Motor neuron (in vitro differentiated cells): ENCODE measurements around the gene RFX8. TPM values are rescaled to one million over a fixed set of nuclear protein-coding genes. Genes with fewer than 3 reads are reported as not detected.
A peak's percentile ranks its signal among the peaks of the same experiment; 100 is the strongest.
"Not testable (repeated sequence)": the region's sequence is repeated elsewhere in the genome, so short reads cannot be mapped to it uniquely, and the experiment has no call there.

Source experiments
- ATAC-seq, 8 experiments: fragments of 200-7000 bp; cut with Tn5 transposase; replicated peaks in 6 of 8; 2 replicates each; pipeline ENCODE4 v1.8.0; 2021; ENCODE audit warnings: mild to moderate bottlenecking in 8 of 8, moderate library complexity in 8 of 8
- H3K27ac ChIP-seq, 2 donors: fragments of 250-450 bp; sonication (Bioruptor Pico); 2 replicates each; pipeline ENCODE4 v1.9.0; 2021; ENCODE audit warnings: antibody characterized with exemption in 2 of 2, mild to moderate bottlenecking in 2 of 2, moderate library complexity in 1 of 2
- H3K4me1 ChIP-seq, 2 donors: fragments of 250-450 bp; sonication (Bioruptor Pico); replicated peaks in 1 of 2; 2 replicates each; pipeline ENCODE4 v1.6.1; 2021; ENCODE audit warnings: antibody characterized with exemption in 2 of 2, mild to moderate bottlenecking in 2 of 2, moderate library complexity in 1 of 2
- H3K4me3 ChIP-seq, 5 donors: fragments of 250-450 bp; sonication (Bioruptor Pico); 2 replicates each; pipeline ENCODE4 v1.9.0; 2021; ENCODE audit warnings: antibody characterized with exemption in 5 of 5, mild to moderate bottlenecking in 5 of 5, moderate library complexity in 4 of 5
- WGBS, 10 experiments: fragments of 450-650 bp; shearing (Covaris generic); methylation state at CpG; one replicate each; pipeline ENCODE4 v1.0.0; 2022; 5-methylcytosine and 5-hydroxymethylcytosine counted together
- in situ Hi-C, 9 experiments: fragments of 400-800 bp; cut with MboI; loops; one replicate each; pipeline ENCODE4 v1.15.0; 2021; ENCODE audit warnings: low sequenced_read_pairs in 9 of 9, low pct_unique_long_range_greater_than_20kb in 2 of 9; ENCODE audit not compliant: unreplicated experiment in 9 of 9
- total RNA-seq, 8 experiments: library from RNA; unstranded; fragments of 300-600 nt; gene quantifications; 2 replicates each; pipeline versions ENCODE4 v1.2.3 to v1.2.4, GENCODE V29; 2022

Gene RFX8
- total RNA-seq, 8 experiments from 2014 or later = 0.14 to 0.27 (median 0.23) TPM; not detected in 4

DNA sequence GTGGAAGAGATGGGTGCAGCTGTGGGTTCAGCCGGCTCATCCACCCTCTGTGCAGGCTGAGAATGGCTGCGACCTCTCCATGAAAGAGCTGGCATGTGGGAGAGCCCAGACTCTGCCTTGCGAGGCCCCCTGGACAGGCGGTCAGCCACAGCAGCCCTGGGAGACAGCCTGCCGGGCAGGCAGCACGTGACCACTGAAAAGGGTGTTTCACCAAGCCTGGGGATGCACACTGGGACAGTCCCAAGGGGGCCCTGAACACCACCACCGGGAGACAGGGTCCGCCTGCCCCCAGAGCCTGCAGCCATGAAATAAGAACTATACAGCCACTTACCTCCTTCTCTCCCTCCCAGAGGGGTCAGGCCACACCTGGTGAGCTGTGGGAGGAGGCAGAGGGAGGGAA is 11.5 kb downstream of the RFX8 start:
- H3K4me3 ChIP-seq = no peak overlapping the region
- H3K4me1 ChIP-seq = peaks cover 0 to 4% of the 10 kb centered on the region in 2 donors
- peak in 3 of 8 experiments; percentile 12 to 28 (median 20) for ATAC-seq
- no peak overlapping the region for H3K27ac ChIP-seq
- WGBS, 10 experiments = 88 to 100% methylated on average over 2 to 7 of the region's 8 CpGs; no CpG with 5 or more reads in 8 of the 10 experiments
- in situ Hi-C loops = no loop called here

DNA sequence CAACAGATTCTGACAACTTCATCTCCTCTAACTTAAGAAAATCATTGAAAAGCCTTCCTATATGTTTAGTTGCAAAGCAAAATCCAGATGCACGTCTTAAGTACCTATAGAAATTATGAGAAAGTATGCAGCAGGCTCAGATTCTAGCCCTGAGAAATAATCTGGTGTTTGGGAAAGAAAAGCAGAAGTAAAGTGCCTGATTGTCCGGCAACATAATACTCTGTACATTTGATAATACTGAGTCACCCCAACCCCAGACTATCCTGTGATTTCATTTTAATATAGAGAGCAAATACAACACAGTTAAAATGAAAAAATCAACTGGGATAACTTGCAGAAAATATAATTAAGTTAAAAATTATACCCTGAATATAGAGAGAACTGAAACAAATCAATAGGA is 13.5 kb downstream of the RFX8 start:
- H3K4me3 ChIP-seq = no peak overlapping the region
- WGBS, 10 experiments = 56 to 100% (median 81%) methylated on average over 1 to 2 of the region's 2 CpGs
- in situ Hi-C loops = no loop called here
- ATAC-seq = no peak
- no peak overlapping the region for H3K27ac ChIP-seq
- no peaks in the 10 kb centered on the region for H3K4me1 ChIP-seq

DNA sequence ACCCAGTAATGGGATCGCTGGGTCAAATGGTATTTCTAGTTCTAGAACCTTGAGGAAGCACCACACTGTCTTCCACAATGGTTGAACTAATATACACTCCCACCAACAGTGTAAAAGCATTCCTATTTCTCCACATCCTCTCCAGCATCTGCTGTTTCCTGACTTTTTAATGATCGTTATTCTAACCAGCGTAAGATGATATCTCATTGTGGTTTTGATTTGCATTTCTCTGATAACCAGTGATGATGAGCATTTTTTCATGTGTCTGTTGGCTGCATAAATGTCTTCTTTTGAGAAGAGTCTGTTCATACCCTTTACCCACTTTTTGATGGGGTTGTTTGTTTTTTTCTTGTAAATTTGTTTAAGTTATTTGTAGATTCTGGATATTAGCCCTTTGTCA is 20.5 kb downstream of the RFX8 start:
- WGBS, 10 experiments = 75 to 100% (median 89%) methylated on average over 1 to 3 of the region's 3 CpGs; no CpG with 5 or more reads in 4 of the 10 experiments
- H3K27ac ChIP-seq, H3K4me1 ChIP-seq, ATAC-seq, in situ Hi-C loops, H3K4me3 ChIP-seq: not testable (repeated sequence)

DNA sequence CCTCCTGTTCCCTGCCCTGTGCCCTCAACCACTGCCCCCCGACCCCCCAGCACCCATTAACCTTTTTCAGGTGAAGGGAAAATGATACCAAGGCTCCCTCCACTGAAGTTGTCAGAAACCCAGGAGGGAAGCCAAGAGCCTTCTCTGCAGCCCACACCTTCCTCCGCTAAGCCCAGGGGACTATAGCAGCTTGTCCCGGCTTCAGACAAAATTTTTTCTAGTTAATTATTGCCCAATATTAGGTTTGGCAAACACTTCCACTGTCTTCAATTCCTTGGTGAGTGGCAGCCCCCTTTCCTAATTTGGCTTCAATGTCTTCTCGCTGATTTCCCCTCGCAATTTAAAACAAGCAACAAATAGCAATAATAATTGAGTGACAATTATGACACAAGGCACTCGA is 23.9 kb downstream of the RFX8 start:
- H3K4me3 ChIP-seq = no peak overlapping the region
- no peaks in the 10 kb centered on the region for H3K4me1 ChIP-seq
- 74 to 96% (median 80%) methylated on average over 1 to 6 of the region's 6 CpGs; no CpG with 5 or more reads in 5 of the 10 experiments for WGBS, 10 experiments
- in situ Hi-C loops = no loop called here
- ATAC-seq = no peak
- no peak overlapping the region for H3K27ac ChIP-seq

DNA sequence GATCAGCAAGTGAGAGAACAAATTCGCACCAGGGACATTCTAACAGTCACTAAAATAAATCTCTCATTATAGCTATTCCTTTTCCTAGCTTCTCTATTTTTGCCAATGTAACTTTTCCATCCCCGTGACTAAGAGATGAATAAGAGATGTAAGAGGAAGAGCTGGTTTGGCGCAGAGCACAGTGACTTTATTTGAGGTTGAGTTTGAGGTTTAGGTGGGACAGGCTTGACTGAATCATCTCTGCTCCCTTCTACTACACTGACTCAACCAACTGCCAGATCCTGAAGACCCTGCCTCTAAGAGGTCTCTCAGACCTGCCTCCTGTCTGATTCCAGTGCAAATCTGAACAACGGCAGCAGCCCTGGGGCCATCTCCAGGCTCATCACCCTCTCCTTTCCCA is 28.0 kb downstream of the RFX8 start:
- WGBS, 10 experiments = 4 to 100% (median 90%) methylated on average over 1 to 3 of the region's 4 CpGs; no CpG with 5 or more reads in 2 of the 10 experiments
- ATAC-seq = no peak
- H3K4me3 ChIP-seq = no peak overlapping the region
- H3K4me1 ChIP-seq = no peaks in the 10 kb centered on the region
- in situ Hi-C loops = no loop called here
- no peak overlapping the region for H3K27ac ChIP-seq

DNA sequence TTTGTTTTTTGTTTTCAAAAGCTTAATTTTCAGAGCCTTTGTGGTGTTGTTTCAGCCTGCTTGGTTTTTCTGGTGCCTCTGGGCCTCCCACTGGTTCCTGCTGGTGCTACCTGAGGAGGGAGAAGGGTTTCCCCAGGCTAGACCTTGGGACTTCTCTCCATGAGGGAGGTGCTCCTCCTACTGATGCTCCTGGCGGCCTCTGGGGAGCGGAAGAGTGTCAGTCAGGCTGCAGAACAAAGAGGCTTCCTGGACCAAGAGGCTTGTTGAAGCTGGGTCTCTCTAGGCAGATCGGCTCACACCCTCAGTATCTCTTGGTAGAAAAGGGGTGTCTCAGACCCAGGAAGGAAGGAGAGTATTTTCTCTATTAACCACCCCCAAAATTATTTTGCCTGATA is 32.2 kb downstream of the RFX8 start:
- ATAC-seq = no peak
- H3K4me3 ChIP-seq = no peak overlapping the region
- H3K27ac ChIP-seq = no peak overlapping the region
- in situ Hi-C loops = no loop called here
- peaks cover 3 to 5% of the 10 kb centered on the region in 2 donors for H3K4me1 ChIP-seq
- WGBS, 10 experiments = 76 to 100% (median 100%) methylated on average over 1 to 3 of the region's 3 CpGs; no CpG with 5 or more reads in 7 of the 10 experiments

DNA sequence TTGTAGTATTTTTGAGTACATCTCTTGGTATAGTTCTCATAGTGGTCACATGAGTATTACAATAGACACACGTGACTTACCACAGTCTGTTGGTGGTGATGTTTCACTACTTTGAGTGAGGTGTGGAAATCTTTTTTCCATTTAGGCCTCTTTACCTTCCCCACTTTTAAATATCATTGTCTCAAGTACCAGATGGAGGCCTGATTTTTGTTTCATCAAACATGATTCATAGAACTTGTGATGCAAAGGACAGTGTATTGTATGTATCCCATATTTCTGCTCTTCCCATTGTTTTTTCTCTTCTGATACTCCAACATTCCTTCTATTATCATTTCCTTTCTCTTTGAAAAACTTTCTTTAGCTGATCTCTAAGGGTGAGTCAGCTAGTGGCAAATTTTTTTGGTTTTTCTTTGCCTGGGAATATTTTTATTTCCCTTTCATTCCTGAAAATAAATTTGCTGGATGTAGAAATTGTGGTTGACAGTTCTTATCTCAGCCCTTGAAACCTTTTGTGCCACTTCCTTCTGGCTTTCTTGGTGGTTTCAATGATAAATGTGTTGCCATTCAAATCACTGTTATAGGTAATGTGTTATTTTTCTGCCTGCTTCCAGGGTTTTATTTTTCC is 32.8 kb downstream of the RFX8 start:
- no peak for ATAC-seq
- Histone ChIP-seq H3K4me3 (no peak overlapping the region), H3K27ac (no peak overlapping the region), H3K4me1 (peaks cover 3 to 5% of the 10 kb centered on the region in 2 donors)
- in situ Hi-C loops = no loop called here
- WGBS, 10 experiments = 25 to 100% (median 83%) methylated on average over 1 of the region's 1 CpG; no CpG with 5 or more reads in 2 of the 10 experiments

DNA sequence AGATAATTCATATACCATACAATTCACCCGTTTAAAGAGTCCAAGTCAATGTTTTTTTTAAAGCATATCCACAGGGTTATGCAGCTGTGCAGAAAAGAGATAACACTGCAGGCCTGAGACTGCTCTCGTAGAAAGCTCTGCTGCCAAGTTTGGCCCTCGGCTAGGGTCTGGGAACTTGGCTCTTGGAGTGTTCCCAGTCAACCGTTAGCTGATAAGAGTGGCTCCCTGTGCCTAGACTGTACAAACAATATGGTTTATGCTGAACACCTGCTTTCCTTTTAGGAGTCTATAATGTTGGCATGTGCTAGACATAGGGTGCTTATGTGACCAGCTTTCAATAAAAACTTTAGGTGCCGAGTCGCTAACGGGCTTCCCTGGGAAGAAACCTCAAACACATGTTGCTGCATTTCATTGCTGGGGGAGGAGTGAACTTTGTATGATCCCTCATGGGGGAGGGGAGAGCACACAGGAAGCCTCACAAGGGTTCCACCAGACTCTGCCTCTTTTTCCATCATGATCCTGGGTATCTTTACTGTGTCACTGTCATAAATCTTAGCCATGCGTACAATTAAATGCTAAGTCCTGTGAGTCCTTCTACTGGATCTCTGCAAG is 34.7 kb downstream of the RFX8 start:
- Histone ChIP-seq H3K4me1 (peaks cover 11 to 12% of the 10 kb centered on the region in 2 donors), H3K4me3 (no peak overlapping the region), H3K27ac (no peak overlapping the region)
- in situ Hi-C loops = no loop called here
- 28 to 100% (median 71%) methylated on average over 1 to 7 of the region's 8 CpGs; no CpG with 5 or more reads in 1 of the 10 experiments for WGBS, 10 experiments
- ATAC-seq = peak in 3 of 8 experiments; percentile 44 to 64 (median 58)

DNA sequence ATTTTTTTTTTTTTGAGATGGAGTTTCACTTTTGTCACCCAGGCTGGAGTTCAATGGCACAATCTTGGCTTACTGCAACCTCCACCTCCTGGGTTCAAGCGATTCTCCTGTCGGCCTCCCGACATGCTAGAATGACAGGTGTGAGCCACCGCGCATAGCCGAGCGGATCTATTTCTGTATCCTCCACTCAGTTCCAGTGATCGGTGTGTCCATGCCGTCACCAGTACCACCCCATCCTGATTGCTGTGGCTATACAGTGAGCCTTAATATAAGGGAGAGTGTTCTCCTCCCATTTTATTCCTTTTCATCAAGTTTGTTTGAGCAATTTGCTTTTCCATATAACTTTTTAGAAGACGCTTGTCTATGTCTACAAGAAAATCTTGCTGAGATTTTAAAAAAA is 35.2 kb downstream of the RFX8 start:
- ATAC-seq = no peak
- Histone ChIP-seq H3K4me1 (peaks cover 16 to 17% of the 10 kb centered on the region in 2 donors), H3K27ac (no peak overlapping the region), H3K4me3 (no peak overlapping the region)
- 93 to 100% (median 100%) methylated on average over 1 to 9 of the region's 10 CpGs for WGBS, 10 experiments
- in situ Hi-C loops = no loop called here

DNA sequence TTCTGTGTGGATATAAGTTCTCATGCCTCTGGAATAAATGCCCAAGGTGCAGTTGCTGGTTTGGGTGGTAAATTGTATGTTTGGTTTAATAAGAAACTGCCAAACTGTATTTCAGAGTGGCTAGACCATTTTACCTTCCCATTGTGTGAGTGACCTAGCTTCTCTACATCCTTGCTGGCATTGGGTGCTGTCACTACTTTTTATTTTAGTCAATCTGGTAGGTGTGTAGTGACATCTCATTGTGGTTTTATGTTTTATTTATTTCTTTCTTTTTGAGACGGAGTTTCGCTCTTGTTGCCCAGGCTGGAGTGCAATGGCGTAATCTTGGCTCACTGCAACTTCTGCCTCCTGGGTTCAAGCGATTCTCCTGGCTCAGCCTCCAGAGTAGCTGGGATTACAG is 36.4 kb downstream of the RFX8 start:
- ATAC-seq = not testable (repeated sequence)

DNA sequence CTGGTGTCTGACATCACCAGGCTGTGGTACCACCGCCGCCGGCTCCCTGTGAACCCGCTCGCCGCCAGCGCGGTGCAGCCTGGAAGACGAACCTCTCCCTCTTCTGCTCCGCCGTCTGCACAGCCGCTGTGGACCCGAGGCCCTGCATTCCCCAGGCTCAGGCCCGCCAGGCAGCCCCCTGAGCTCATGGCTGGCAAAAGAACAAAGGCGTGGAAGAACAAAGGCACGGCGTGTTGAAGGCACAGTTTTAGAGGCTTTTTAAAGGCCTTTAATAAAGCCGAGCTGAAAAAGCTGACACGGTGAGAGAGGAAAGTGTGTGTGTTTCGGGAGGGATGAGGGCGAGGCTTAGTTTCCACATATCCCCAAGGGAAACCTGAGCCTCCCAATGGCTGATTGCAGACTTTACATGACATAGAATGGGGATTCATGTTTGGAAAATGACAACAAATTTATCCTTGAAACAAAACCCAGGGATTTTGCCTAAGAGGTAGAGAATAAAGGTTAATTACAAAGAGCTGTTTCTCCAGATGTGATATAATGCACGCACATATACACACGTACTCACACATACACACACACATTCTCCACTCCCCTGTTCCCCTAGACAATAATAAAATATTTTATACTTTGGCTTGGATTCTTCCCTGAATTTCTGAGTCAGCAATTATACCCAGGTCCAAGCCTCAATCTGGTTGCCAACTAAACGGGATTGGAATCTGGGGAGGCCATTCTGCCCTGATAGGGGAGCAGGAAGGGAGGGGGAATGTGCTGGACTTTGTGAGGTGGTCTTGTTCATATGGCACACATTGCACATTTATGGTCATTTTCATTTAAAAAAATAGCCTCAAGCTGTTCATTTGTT is 39.7 kb downstream of the RFX8 start:
- in situ Hi-C loops = no loop called here
- peak in 6 of 8 experiments; percentile 20 to 95 (median 92) for ATAC-seq
- peaks cover 18 to 28% of the 10 kb centered on the region in 2 donors for H3K4me1 ChIP-seq
- peak overlapping the region; percentile 47 to 54 for H3K27ac ChIP-seq
- H3K4me3 ChIP-seq = no peak overlapping the region
- 20 to 100% (median 41%) methylated on average over 1 to 10 of the region's 24 CpGs; no CpG with 5 or more reads in 2 of the 10 experiments for WGBS, 10 experiments

More for the DNA sequence above, 36.4 kb downstream of the RFX8 start:
- H3K4me3 ChIP-seq, H3K27ac ChIP-seq, in situ Hi-C loops: not testable (repeated sequence)
- 0 to 83% (median 51%) methylated on average over 1 to 3 of the region's 4 CpGs; no CpG with 5 or more reads in 2 of the 10 experiments for WGBS, 10 experiments
- peaks cover 22 to 25% of the 10 kb centered on the region in 2 donors for H3K4me1 ChIP-seq

DNA sequence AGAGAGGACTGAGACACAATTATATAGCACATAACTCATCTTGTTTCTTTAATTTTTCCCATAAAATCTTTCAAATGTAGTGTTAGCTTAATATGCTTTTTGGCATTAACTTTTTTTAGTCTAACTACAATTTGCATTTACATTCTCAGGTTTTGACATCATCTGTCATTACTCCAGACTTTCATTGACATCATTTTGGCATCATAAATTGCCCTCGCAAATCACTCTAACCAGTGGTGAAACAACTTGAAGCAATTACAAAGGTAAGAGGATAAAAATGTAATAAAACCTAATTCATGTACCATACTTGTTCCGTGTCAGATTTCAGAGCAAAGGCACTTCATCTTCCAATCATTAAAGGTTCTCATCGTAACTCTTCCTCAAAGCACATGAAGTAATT is 41.4 kb downstream of the RFX8 start:
- no peak for ATAC-seq

More for the DNA sequence above, 41.4 kb downstream of the RFX8 start:
- Histone ChIP-seq H3K4me3 (no peak overlapping the region), H3K4me1 (peaks cover 17 to 25% of the 10 kb centered on the region in 2 donors), H3K27ac (no peak overlapping the region)
- in situ Hi-C loops = no loop called here
- 50 to 100% (median 86%) methylated on average over 1 to 3 of the region's 3 CpGs for WGBS, 10 experiments
